Endothelial cell of umbilical vein (primary cell): Measurements from ENCODE around the gene MRPL14. TPM values are rescaled to one million over a fixed set of nuclear protein-coding genes. Genes with fewer than 3 reads are reported as not detected.

Experiments
- BruUV-seq: library from RNA; stranded (reverse); fragments of 400-500 nt; replicated peaks from 2 replicates; lab custom pipeline; 2021; lab: Mats Ljungman, UMichigan
- CTCF ChIA-PET: fragments of 300-600, 350-600 bp; sonication (Branson Sonifier 250); formaldehyde crosslinking; loops from one replicate; lab custom pipeline; 2021; ENCODE audit warnings: antibody characterized with exemption, inconsistent platforms; lab: Charles Lee
- POLR2A ChIA-PET: fragments of 300-600, 350-600 bp; sonication (Branson Sonifier 250); formaldehyde crosslinking; loops from one replicate; lab custom pipeline; 2021; ENCODE audit warnings: antibody characterized with exemption, inconsistent platforms; lab: Charles Lee
- DNase-seq: peaks from one replicate; pipeline ENCODE4 v3.0.0-alpha.2; 2011; ENCODE audit warnings: low read depth, low spot score
- FAIRE-seq: peaks from 2 replicates; lab custom pipeline; 2011; peaks lifted over from hg19 to GRCh38; lab: Jason Lieb, UNC
- H2AFZ ChIP-seq: 2 replicates; pipeline ENCODE4 v1.6.0; 2012; ENCODE audit warnings: low read depth, low read length, control low read depth, inconsistent platforms
- H3K27ac ChIP-seq: 2 replicates; pipeline ENCODE4 v1.5.1; 2011; ENCODE audit warnings: low read depth, mild to moderate bottlenecking, control low read depth, low read length, moderate library complexity; ENCODE audit not compliant: insufficient read depth
- H3K27me3 ChIP-seq, 2 experiments: 2 replicates each; pipeline versions ENCODE4 v1.6.0 to v1.6.1; 2011; ENCODE audit warnings: low read length in 2 of 2, mixed read lengths in 1 of 2; ENCODE audit not compliant: control insufficient read depth in 2 of 2, insufficient read depth in 2 of 2
- H3K36me3 ChIP-seq, 2 experiments: 2 replicates in 1 of 2; 3 replicates in 1 of 2; pipeline ENCODE4 v1.5.1; 2011; ENCODE audit warnings: low read length in 2 of 2, mild to moderate bottlenecking in 1 of 2, moderate library complexity in 1 of 2; ENCODE audit not compliant: control insufficient read depth in 2 of 2, insufficient read depth in 2 of 2; ENCODE audit errors: extremely low read depth in 1 of 2
- H3K4me1 ChIP-seq: 3 replicates; pipeline ENCODE4 v1.5.1; 2011; ENCODE audit warnings: mild to moderate bottlenecking, low read length; ENCODE audit not compliant: control insufficient read depth, insufficient read depth; ENCODE audit errors: extremely low read depth
- H3K4me2 ChIP-seq: 2 replicates; pipeline ENCODE4 v1.6.1; 2011; ENCODE audit warnings: low read length, control low read depth, mixed read lengths; ENCODE audit not compliant: insufficient read depth
- H3K4me3 ChIP-seq, 3 experiments: fragments of 200-600 bp in 1 of 3; sonication (generic), shearing (Covaris generic) in 1 of 3; replicated peaks in 1 of 3; 2 replicates each; pipeline ENCODE4 v1.5.1; 2011 to 2016; ENCODE audit warnings: control low read depth in 3 of 3, low read length in 3 of 3, mild to moderate bottlenecking in 2 of 3, inconsistent platforms in 1 of 3, low read depth in 1 of 3, moderate library complexity in 1 of 3; ENCODE audit not compliant: insufficient read depth in 1 of 3
- H3K79me2 ChIP-seq: 2 replicates; pipeline ENCODE4 v1.6.0; 2012; ENCODE audit warnings: low read length, inconsistent platforms; ENCODE audit not compliant: control insufficient read depth, insufficient read depth
- H3K9ac ChIP-seq: replicated peaks from 2 replicates; pipeline ENCODE3; 2011; ENCODE audit warnings: low read length, control low read depth; ENCODE audit not compliant: insufficient read depth; ENCODE audit errors: extremely low read depth
- H3K9me1 ChIP-seq: replicated peaks from 3 replicates; pipeline ENCODE4 v1.6.0; 2011; ENCODE audit warnings: mild to moderate bottlenecking, low read length; ENCODE audit not compliant: control insufficient read depth, insufficient read depth; ENCODE audit errors: extremely low read depth
- H3K9me3 ChIP-seq: replicated peaks from 2 replicates; pipeline ENCODE4 v1.5.1; 2012; ENCODE audit warnings: low read length, inconsistent platforms; ENCODE audit not compliant: control insufficient read depth, insufficient read depth
- H4K20me1 ChIP-seq: replicated peaks from 2 replicates; pipeline ENCODE3; 2011; ENCODE audit warnings: mild to moderate bottlenecking, low read length; ENCODE audit not compliant: control insufficient read depth, insufficient read depth; ENCODE audit errors: extremely low read depth
- FOS ChIP-seq: IDR thresholded peaks from 2 replicates; pipeline ENCODE4 v1.6.1; 2011; ENCODE audit warnings: mild to moderate bottlenecking, low read length, moderate library complexity, borderline replicate concordance; ENCODE audit not compliant: insufficient read depth
- GATA2 ChIP-seq: IDR thresholded peaks from 2 replicates; pipeline ENCODE4 v1.7.0; 2011; ENCODE audit warnings: low read depth, mild to moderate bottlenecking, moderate library complexity, mixed read lengths, low read length; ENCODE audit not compliant: insufficient read length, insufficient read depth
- JUN ChIP-seq: IDR thresholded peaks from 2 replicates; pipeline ENCODE4 v1.6.1; 2011; ENCODE audit warnings: borderline replicate concordance, low read depth; ENCODE audit not compliant: insufficient read length, insufficient read depth
- POLR2A ChIP-seq: IDR thresholded peaks from 2 replicates; pipeline ENCODE4 v1.6.1; 2012; ENCODE audit warnings: low read depth, mild to moderate bottlenecking, control low read depth, low read length
- POLR2AphosphoS5 ChIP-seq: IDR thresholded peaks from 2 replicates; pipeline ENCODE4 v1.6.1; 2012; ENCODE audit warnings: low read depth, mild to moderate bottlenecking, control low read depth, low read length, moderate library complexity; ENCODE audit not compliant: insufficient read depth
- dilution Hi-C: fragments of 300-500 bp; cut with MboI; formaldehyde crosslinking; loops from one replicate; pipeline ENCODE4 v1.15.0; 2019; ENCODE audit warnings: low sequenced_read_pairs; ENCODE audit not compliant: extremely low pct_ligation_motif_present
- intact Hi-C: fragments of 100-400 bp; cut with micrococcal nuclease; formaldehyde crosslinking; loops from one replicate; pipeline ENCODE4 v1.10.0; 2022
- polyA plus RNA-seq, 4 experiments: library from polyadenylated mRNA; depleted of rRNA in 3 of 4; stranded (reverse) in 3 of 4; unstranded in 1 of 4; fragments of >200 nt; gene quantifications; 2 replicates each; pipeline versions ENCODE4 v1.2.1 to v1.2.3, GENCODE V29; 2011 to 2012; ENCODE audit warnings: missing spikeins in 1 of 4
- total RNA-seq: library from RNA; stranded (reverse); gene quantifications from 2 replicates; pipeline ENCODE4 v1.2.3, GENCODE V29; 2021
- TF ChIP-seq, protein P1 (sequence below): IDR thresholded peaks from 2 replicates; pipeline ENCODE4 v1.6.1; 2011; ENCODE audit not compliant: insufficient read depth, insufficient read length
- TF ChIP-seq, protein P2 (sequence below), 2 donors: IDR thresholded peaks; 1 replicate in 1 of 2; 2 replicates in 1 of 2; pipeline ENCODE4 v1.5.1; 2011; ENCODE audit warnings: low read length in 2 of 2, mild to moderate bottlenecking in 2 of 2, moderate library complexity in 2 of 2, control low read depth in 1 of 2, inconsistent platforms in 1 of 2, low read depth in 1 of 2; ENCODE audit not compliant: insufficient read depth in 1 of 2; ENCODE audit errors: extremely low read depth in 1 of 2

MRPL14 gene
- total and polyA plus RNA-seq, 2 donors (not counting 3 experiments of a cell fraction or from before 2014, with no cell fraction given), result 68.1 to 103 TPM

DNA sequence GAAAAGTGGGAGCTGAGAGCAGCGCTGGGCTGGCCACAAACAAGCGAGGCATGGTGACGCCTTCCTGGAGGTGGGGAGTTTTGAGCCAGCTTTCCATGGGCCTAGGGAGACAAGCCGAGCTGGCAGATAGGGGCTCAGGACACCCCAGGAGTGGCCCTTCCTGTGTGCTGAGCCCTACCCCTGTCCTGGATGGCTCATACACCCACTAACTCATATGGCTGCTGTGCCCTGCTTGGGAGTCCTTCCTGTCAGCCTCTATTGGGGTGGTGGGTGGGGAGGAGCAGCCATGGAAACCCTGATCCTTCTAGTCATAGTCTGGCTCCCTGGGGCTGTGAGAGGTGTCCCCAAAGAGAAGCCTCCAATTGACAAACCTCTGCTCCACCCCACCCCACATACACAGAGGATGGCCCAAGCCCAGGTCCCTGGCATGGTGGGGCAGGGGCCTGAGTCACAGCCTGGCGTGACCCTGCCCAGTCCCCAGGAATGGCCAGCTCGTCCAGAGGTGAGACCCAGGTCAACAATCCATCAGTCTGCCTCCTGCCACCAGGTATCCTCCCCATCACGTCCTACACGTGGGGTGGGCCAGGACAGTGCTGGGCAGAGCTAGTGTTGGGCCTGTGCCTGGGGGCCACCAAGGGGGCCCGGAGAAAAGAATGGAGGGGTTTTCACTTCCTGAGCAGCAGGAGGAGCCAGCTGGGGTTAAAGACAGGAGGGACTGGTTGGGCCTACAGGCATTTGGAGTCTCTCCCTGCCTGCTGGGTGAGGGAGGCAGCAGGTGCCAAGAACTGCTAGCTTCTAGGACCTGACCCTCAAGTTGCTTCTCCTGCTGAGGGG, 52.2 kb downstream of the MRPL14 start:
- no peaks in the 10 kb centered on the region for H3K27me3 ChIP-seq
- TF ChIP-seq FOS, result no peak
- TF ChIP-seq POLR2AphosphoS5, result no peak
- TF ChIP-seq JUN, result no peak
- TF ChIP-seq GATA2, result no peak
- TF ChIP-seq, protein P1, sequence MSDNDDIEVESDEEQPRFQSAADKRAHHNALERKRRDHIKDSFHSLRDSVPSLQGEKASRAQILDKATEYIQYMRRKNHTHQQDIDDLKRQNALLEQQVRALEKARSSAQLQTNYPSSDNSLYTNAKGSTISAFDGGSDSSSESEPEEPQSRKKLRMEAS, result no peak
- TF ChIP-seq, protein P2, sequence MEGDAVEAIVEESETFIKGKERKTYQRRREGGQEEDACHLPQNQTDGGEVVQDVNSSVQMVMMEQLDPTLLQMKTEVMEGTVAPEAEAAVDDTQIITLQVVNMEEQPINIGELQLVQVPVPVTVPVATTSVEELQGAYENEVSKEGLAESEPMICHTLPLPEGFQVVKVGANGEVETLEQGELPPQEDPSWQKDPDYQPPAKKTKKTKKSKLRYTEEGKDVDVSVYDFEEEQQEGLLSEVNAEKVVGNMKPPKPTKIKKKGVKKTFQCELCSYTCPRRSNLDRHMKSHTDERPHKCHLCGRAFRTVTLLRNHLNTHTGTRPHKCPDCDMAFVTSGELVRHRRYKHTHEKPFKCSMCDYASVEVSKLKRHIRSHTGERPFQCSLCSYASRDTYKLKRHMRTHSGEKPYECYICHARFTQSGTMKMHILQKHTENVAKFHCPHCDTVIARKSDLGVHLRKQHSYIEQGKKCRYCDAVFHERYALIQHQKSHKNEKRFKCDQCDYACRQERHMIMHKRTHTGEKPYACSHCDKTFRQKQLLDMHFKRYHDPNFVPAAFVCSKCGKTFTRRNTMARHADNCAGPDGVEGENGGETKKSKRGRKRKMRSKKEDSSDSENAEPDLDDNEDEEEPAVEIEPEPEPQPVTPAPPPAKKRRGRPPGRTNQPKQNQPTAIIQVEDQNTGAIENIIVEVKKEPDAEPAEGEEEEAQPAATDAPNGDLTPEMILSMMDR (IDR thresholded peaks at IDR 0.05; ENCODE audit: extremely low read depth in 1 of 2, insufficient read depth in 1 of 2, low read depth in 1 of 2, low read length in 2 of 2), result no peak
- TF ChIP-seq POLR2A, result no peak
- no peaks in the 10 kb centered on the region for H3K79me2 ChIP-seq
- ChIA-PET POLR2A (no interaction called here), CTCF (interaction anchor here (0.6 to 5.2 kb wide), 45 partner anchors 8 to 500 kb away, joined by 3 to 91 read pairs (median 4); partner anchors contain the start of genes GTPBP2 and VEGFA)
- H3K4me1 ChIP-seq, result peaks cover 11% of the 10 kb centered on the region
- H3K4me2 ChIP-seq, result no peak overlapping the region
- intact Hi-C loops, result loop anchor here (1.0 to 10.0 kb wide), 6 partner anchors 73 to 408 kb away; no protein-coding TSS in a partner anchor
- BruUV-seq, result no TSS peak
- no peaks in the 10 kb centered on the region for H3K36me3 ChIP-seq
- H4K20me1 ChIP-seq, result no peaks in the 10 kb centered on the region
- no peak for DNase-seq
- no peaks in the 10 kb centered on the region for H3K9me1 ChIP-seq
- no peak overlapping the region for H3K27ac ChIP-seq
- no peak overlapping the region for H3K9ac ChIP-seq
- no peak overlapping the region for H2AFZ ChIP-seq
- dilution Hi-C loops, result no loop called here
- no peaks in the 10 kb centered on the region for H3K9me3 ChIP-seq
- no peak for FAIRE-seq
- no peak overlapping the region for H3K4me3 ChIP-seq
